Endodermal cell (in vitro differentiated cells): Measurements from ENCODE around the gene FFAR1. TPM values are rescaled to one million over a fixed set of nuclear protein-coding genes. Genes with fewer than 3 reads are reported as not detected.
A peak's percentile ranks its signal among the peaks of the same experiment; 100 is the strongest.

ENCODE experiments used
- DNase-seq: peaks from one replicate; pipeline ENCODE4 v3.0.0-alpha.2; 2017
- H3K27ac ChIP-seq: 2 replicates; pipeline ENCODE4 v1.5.1; 2013; ENCODE audit warnings: mild to moderate bottlenecking, low read depth, low read length, moderate library complexity
- H3K27me3 ChIP-seq: 2 replicates; pipeline ENCODE4 v1.6.1; 2013; ENCODE audit warnings: mild to moderate bottlenecking, low read length, moderate library complexity; ENCODE audit not compliant: insufficient read depth, control insufficient read depth, poor library complexity, severe bottlenecking
- H3K36me3 ChIP-seq: 2 replicates; pipeline ENCODE4 v1.7.0; 2013; ENCODE audit warnings: mild to moderate bottlenecking, low read length, moderate library complexity; ENCODE audit not compliant: control insufficient read depth, insufficient read depth
- H3K4me1 ChIP-seq: one replicate; pipeline ENCODE4 v1.7.0; 2013; ENCODE audit warnings: low read length; ENCODE audit not compliant: control insufficient read depth, insufficient read depth
- H3K4me3 ChIP-seq: 2 replicates; pipeline ENCODE4 v1.5.1; 2013; ENCODE audit warnings: mild to moderate bottlenecking, low read length, moderate library complexity
- H3K9ac ChIP-seq: 2 replicates; pipeline ENCODE4 v1.6.1; 2013; ENCODE audit warnings: mild to moderate bottlenecking, low read length, moderate library complexity; ENCODE audit not compliant: poor library complexity, severe bottlenecking; ENCODE audit errors: extremely low read depth
- H3K9me3 ChIP-seq: 2 replicates; pipeline ENCODE4 v1.6.1; 2013; ENCODE audit warnings: mild to moderate bottlenecking, low read length, moderate library complexity; ENCODE audit not compliant: control insufficient read depth
- H3K27ac Mint-ChIP-seq: 2 replicates; pipeline ENCODE4 v1.8.0; 2020; ENCODE audit warnings: mixed read lengths
- H3K27me3 Mint-ChIP-seq: 2 replicates; pipeline ENCODE4 v1.8.0; 2021; ENCODE audit warnings: mild to moderate bottlenecking, mixed read lengths; ENCODE audit not compliant: insufficient read depth
- H3K36me3 Mint-ChIP-seq: 2 replicates; pipeline ENCODE4 v1.8.0; 2020; ENCODE audit warnings: low read depth, mixed read lengths
- H3K4me1 Mint-ChIP-seq: 2 replicates; pipeline ENCODE4 v1.8.0; 2020; ENCODE audit warnings: mixed read lengths
- H3K4me3 Mint-ChIP-seq: 2 replicates; pipeline ENCODE4 v1.8.0; 2020; ENCODE audit warnings: mild to moderate bottlenecking, moderate library complexity, mixed read lengths
- H3K9me3 Mint-ChIP-seq: 2 replicates; pipeline ENCODE4 v1.8.0; 2020; ENCODE audit warnings: mild to moderate bottlenecking, mixed read lengths
- CTCF ChIP-seq: fragments of 200-600 bp; sonication (generic); conservative IDR thresholded peaks from 2 replicates; pipeline ENCODE4 v1.5.0; 2021; ENCODE audit warnings: antibody characterized with exemption, mild to moderate bottlenecking
- WGBS, 2 experiments: methylation state at CpG; one replicate each; pipeline versions ENCODE4 v1.1.5 to v1.1.7; 2013; ENCODE audit warnings: missing lambda C conversion rate in 2 of 2, mixed read lengths in 1 of 2; ENCODE audit not compliant: insufficient coverage in 1 of 2, insufficient read length in 1 of 2; 5-methylcytosine and 5-hydroxymethylcytosine counted together
- total RNA-seq, 2 donors: library from RNA; stranded (reverse); fragmentation: NEBNext Ultra II Directional in 1 of 2; extraction: Animal tissue kit (Norgen Biotek cat#: 25700) in 1 of 2; gene quantifications; 2 replicates in 1 of 2; 3 replicates in 1 of 2; pipeline ENCODE4 v1.2.1, GENCODE V29; 2021

The FFAR1 gene
- total RNA-seq, 2 donors from 2014 or later, result not detected

- DNase-seq, result no peak
- H3K9me3 ChIP-seq, result no peaks in the 10 kb centered on the region
- WGBS, 2 experiments, result 92 to 94% methylated on average over 7 to 10 of the region's 10 CpGs
- H3K4me3 ChIP-seq, result no peak overlapping the region
- no peaks in the 10 kb centered on the region for H3K27me3 ChIP-seq
- Mint-ChIP-seq H3K9me3 (no peaks in the 10 kb centered on the region), H3K4me3 (no peak overlapping the region), H3K4me1 (no peaks in the 10 kb centered on the region), H3K27me3 (no peaks in the 10 kb centered on the region), H3K27ac (no peak overlapping the region), H3K36me3 (no peaks in the 10 kb centered on the region)
- H3K27ac ChIP-seq, result no peak overlapping the region
- no peak overlapping the region for H3K9ac ChIP-seq
- H3K36me3 ChIP-seq, result no peaks in the 10 kb centered on the region
- H3K4me1 ChIP-seq, result no peaks in the 10 kb centered on the region
- no peak for TF ChIP-seq CTCF
Measured at GRCh38 chr19:35310811-35311465, 36.8 kb upstream of the FFAR1 start.

GRCh38 chr19:35311901-35312665 lies 35.6 kb upstream of the FFAR1 start:
- Mint-ChIP-seq H3K27me3 (no peaks in the 10 kb centered on the region), H3K36me3 (no peaks in the 10 kb centered on the region), H3K4me3 (no peak overlapping the region), H3K4me1 (no peaks in the 10 kb centered on the region), H3K9me3 (no peaks in the 10 kb centered on the region), H3K27ac (no peak overlapping the region)
- no peaks in the 10 kb centered on the region for H3K4me1 ChIP-seq
- H3K27me3 ChIP-seq, result no peaks in the 10 kb centered on the region
- H3K36me3 ChIP-seq, result no peaks in the 10 kb centered on the region
- H3K4me3 ChIP-seq, result no peak overlapping the region
- no peak for TF ChIP-seq CTCF
- WGBS, 2 experiments, result 84 to 88% methylated on average over 6 to 21 of the region's 21 CpGs
- H3K9me3 ChIP-seq, result no peaks in the 10 kb centered on the region
- no peak overlapping the region for H3K27ac ChIP-seq
- H3K9ac ChIP-seq, result no peak overlapping the region
- DNase-seq, result peak; percentile 55

- Histone ChIP-seq H3K9me3 (no peaks in the 10 kb centered on the region), H3K9ac (no peak overlapping the region), H3K27ac (no peak overlapping the region), H3K4me1 (no peaks in the 10 kb centered on the region), H3K36me3 (no peaks in the 10 kb centered on the region), H3K27me3 (no peaks in the 10 kb centered on the region), H3K4me3 (no peak overlapping the region)
- 86 to 89% methylated on average over 4 to 7 of the region's 7 CpGs for WGBS, 2 experiments
- Mint-ChIP-seq H3K27ac (no peak overlapping the region), H3K36me3 (no peaks in the 10 kb centered on the region), H3K4me3 (no peak overlapping the region), H3K9me3 (no peaks in the 10 kb centered on the region), H3K4me1 (peaks cover 5% of the 10 kb centered on the region), H3K27me3 (no peaks in the 10 kb centered on the region)
- DNase-seq, result peak; percentile 35
- TF ChIP-seq CTCF, result no peak
Measured at GRCh38 chr19:35313587-35313986, 34.1 kb upstream of the FFAR1 start.
